ENCODE results near the gene QPCTL.
"Not testable (repeated sequence)": the region's sequence is repeated elsewhere in the genome, so short reads cannot be mapped to it uniquely, and the experiment has no call there.

The QPCTL gene

DNA sequence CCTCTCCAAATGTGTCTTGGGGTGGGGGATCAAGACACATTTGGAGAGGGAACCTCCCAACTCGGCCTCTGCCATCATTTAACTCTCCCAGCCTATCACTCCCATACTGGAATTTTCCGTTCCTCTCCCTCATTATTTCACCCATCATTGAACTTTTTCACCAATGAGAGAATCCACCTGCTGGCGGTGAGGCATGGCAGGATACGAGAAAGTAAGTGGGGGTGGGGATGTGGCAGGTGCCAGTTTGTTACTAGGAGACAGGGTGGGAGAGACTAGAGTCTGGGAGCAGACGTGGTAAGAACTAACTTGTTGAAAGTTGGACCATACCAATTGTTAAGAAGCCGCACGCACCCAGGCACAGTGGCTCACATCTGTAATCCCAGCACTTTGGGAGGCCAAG is 17.5 kb upstream of the QPCTL start:
- DNase-seq (ENCODE audit: extremely low read depth in 1 of 2, low read depth in 1 of 2), result no peak

DNA sequence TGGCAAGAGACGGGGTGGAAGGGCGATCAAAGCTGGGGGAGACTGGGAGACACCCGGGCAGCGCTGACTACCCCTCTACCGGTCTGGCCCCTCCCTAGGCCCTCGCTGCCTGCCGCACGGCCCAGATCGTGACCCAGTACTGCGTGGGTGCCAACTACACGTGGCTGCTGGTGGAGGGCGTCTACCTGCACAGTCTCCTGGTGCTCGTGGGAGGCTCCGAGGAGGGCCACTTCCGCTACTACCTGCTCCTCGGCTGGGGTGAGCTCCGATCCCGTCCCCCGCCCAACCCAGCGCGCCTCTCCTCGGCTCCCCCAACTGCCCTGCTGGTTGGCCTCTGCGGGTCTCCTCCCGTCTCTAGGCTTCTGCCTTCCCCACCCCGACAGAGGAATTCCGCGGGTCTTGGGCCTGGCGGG is 15.6 kb upstream of the QPCTL start:
- DNase-seq (ENCODE audit: extremely low read depth in 1 of 2, low read depth in 1 of 2), result peak in 1 of 2 donors; percentile 25

DNA sequence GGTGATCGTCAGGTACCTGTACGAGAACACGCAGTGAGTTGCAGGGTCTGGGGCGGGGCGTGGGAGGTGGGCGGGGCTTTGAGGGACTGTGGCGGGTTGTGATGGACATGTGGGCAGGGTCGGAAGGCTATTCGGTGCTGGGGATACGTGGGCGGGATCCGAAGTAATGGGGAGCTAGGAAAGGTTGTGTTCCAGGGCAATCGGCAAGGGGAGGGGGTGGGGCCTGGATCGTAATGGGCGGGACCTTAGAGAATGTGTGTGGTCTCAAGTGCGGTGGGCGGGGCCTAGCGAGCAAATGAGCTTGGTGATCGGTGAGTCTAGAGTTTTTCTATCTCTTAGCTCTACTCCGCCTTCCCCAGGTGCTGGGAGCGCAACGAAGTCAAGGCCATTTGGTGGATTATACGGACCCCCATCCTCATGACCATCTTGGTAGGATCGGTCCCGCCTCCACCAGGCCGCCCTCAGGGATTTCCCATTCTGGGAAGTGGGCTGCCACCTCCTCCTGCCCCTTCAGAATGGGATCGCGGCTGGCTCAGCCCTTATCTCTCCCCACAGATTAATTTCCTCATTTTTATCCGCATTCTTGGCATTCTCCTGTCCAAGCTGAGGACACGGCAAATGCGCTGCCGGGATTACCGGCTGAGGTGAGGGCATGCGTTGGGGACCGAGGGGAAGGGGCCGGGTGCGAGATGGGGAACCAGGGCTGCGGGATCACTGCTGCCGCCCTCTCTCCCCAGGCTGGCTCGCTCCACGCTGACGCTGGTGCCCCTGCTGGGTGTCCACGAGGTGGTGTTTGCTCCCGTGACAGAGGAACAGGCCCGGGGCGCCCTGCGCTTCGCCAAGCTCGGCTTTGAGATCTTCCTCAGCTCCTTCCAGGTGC is 14.9 kb upstream of the QPCTL start:
- DNase-seq (ENCODE audit: extremely low read depth in 1 of 2, low read depth in 1 of 2), result peak; percentile 58 to 66

DNA sequence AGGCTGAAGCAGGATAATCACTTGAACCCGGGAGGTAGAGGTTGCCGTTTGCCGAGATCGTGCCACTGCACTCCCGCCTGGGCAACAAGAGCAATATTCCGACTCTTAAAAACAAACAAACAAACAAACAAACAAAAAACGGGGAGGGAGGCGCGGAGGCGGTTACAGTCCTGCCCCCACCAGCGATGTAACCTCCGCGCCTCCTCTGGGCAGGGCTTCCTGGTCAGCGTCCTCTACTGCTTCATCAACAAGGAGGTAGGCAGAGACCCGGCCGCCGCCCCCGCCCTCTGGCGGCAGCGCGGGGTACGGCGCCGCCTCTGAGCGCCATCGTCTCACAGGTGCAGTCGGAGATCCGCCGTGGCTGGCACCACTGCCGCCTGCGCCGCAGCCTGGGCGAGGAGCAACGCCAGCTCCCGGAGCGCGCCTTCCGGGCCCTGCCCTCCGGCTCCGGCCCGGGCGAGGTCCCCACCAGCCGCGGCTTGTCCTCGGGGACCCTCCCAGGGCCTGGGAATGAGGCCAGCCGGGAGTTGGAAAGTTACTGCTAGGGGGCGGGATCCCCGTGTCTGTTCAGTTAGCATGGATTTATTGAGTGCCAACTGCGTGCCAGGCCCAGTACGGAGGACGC is 11.0 kb upstream of the QPCTL start:
- DNase-seq (ENCODE audit: extremely low read depth in 1 of 2, low read depth in 1 of 2), result peak in 1 of 2 donors; percentile 76

DNA sequence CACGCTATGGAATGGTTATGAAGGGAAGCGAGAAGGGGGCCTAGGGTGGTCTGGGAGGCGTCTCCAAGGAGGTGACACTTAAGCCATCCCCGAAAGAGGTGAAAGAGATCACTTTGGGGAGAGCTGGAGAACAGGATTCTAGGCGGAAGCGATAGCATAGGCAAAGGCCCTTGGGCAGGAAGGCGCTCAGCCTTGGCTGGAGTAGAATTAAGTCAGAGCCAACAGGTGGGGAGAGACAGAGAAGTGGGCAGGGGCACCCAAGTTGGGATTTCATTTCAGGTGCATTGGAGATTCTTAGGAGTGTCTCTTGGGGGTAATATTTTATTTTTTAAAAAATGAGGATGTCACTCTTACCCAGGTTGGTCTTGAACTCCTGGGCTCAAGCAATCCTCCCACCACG is 10.3 kb upstream of the QPCTL start:
- DNase-seq (ENCODE audit: extremely low read depth in 1 of 2, low read depth in 1 of 2), result no peak

DNA sequence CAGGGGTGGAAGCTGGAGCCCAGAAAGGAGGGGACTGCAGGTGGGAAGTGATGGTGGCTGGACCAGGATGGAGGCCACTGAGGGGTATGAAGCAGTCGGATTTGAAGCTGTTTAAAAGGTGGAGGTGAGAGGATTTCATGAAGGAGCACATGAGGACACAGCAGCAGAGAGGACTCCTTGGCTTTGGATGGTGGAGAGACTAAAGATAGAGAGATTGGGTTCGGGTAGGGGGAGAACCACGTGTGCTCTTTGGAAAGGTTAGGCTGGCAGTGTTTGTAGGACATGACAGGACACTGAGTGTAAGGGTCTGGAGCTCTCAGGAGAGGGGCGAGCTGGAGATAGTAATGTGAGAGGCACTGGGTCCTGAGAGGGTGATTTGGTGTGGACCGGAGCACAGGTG is 9.6 kb upstream of the QPCTL start:
- DNase-seq (ENCODE audit: extremely low read depth in 1 of 2, low read depth in 1 of 2), result no peak

DNA sequence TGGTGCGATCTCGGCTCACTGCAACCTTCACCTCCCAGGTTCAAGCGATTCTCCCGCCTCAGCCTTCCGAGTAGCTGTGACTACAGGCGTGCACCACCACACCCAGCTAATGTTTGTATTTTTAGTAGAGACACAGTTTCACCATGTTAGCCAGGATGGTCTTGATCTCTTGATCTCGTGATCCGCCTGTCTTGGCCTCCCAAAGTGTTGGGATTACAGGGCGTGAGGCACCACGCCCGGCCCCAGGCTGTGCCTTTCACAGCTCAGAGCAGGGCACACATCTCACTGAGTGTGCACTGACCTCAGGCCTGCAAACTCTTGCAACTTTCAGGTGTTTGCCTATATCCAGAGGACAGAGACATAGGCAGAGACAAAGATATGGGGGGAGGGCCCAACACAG is 7.4 kb upstream of the QPCTL start:
- DNase-seq (ENCODE audit: extremely low read depth in 1 of 2, low read depth in 1 of 2), result not testable (repeated sequence)

DNA sequence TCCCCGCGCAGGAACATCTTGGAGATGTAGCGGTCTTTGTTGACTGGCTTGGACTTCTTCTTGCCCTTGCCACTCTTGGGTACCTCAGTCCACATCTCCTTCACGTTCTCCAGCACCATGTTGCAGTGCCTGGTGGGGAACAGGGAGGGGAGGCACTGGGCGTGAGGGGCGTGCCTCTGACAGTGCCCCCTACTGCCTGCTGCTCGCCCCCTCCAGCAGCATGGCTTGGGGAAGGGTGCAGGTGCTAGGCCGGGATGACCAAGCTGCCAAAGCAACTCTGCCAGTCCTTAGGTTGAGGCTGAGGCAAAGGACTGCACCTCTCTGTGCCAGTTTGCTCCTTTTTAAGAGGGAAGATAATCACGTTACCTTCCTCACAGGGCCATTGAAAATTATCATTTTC is 4.9 kb upstream of the QPCTL start:
- no peak for DNase-seq (ENCODE audit: extremely low read depth in 1 of 2, low read depth in 1 of 2)

DNA sequence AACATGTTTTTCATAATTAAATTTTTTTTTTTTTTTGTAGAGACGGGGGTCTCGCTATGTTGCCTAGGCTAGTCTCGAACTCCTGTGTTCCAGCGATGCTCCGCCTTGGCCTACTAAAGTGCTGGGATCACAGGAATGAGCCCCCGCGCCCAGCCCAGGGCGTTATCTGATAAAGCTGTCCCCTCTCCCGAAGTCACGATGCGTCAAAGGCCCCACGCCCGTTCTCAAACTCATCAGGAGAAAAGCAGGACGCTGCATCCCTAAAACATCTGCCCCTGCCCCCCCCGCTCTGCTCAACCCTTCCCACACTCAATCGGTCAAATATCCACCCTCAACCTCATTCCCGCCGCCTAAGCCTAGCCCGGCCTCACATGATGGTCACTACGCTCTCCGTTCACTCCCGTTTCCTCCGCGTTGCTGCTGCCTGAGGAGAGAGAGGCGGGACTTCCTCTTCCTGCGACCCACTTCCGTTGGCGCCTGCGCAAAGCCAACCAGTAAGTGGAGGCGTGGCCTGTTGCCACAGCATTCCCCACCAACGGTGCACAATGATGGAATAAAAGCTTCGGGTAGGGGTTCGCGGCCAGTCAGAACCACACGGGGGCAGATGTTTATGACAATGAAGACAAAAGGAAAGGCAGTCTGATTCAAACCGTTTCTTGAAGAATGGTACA is 815 bp upstream of the QPCTL start, which contains the start of gene SNRPD2:
SNRPD2 (minus strand) TSS at position 438 of the 671 bp plus-strand sequence; CDS start at position 373, 65 bp downstream.
- DNase-seq (ENCODE audit: extremely low read depth in 1 of 2, low read depth in 1 of 2), result peak; percentile 80 to 87

DNA sequence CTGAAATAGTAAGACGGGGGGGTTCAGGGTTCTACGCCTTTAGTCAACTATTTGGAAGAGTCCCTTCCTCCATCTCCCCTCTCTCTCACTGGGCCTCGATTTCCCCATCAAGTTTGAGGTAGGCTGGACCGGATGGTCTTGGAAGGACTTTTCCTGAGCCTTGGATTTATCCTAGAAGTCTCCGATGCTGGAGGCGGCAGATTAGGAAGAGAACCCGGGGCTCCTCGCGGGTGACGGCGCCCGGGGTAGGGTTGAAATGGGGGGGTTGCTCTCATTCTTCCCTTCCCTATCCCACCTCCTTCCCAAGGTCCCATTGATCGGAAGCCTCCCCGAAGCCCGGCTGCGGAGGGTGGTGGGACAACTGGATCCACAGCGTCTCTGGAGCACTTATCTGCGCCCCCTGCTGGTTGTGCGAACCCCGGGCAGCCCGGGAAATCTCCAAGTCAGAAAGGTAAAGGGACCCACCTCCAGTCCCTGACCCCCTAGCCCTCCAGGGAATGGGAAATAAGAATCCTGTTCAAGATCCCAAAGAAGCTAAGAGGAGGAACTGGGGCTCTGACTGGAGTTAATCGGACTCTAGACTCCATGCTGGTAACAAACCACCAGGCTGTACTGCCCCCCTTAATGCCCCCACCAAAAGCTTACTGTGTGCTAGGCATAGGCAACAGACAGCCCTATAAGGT is 781 bp downstream of the QPCTL start:
- DNase-seq (ENCODE audit: extremely low read depth in 1 of 2, low read depth in 1 of 2), result peak in 1 of 2 donors; percentile 74

DNA sequence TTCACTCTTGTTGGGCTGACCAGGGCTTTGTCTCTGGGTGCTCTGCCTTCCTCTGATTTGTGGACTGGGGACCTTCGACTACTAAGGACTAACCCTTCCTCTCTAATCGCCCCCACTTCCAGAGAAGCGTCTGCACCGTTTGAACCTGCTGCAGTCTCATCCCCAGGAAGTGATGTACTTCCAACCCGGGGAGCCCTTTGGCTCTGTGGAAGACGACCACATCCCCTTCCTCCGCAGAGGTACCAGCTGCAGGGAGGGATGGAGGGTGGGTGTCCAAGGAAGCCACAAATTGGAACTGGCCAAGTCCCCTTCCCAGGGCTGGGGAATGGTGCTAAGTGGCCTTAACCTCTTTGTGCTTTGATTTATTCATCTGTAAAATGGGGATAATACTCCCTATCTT is 9.2 kb downstream of the QPCTL start:
- no peak for DNase-seq (ENCODE audit: extremely low read depth in 1 of 2, low read depth in 1 of 2)

DNA sequence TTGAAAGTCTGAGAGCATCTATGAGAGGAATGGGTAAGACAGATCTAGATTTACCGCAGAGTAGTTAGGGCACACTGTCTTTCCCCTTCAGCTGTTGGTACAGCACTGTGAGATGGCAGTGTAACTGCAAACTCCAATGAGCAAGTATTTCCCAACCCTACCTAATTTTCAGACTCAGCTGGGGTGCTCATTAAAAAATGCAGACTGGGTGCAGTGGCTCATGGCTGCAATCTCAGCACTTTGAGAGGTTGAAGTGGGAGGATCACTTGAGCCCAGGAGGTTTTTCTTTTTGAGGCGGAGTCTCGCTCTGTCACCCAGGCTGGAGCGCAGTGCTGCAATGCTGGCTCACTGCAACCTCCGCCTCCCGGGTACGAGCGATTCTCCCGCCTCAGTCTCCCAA is 12.6 kb downstream of the QPCTL start:
- DNase-seq (ENCODE audit: extremely low read depth in 1 of 2, low read depth in 1 of 2), result no peak

DNA sequence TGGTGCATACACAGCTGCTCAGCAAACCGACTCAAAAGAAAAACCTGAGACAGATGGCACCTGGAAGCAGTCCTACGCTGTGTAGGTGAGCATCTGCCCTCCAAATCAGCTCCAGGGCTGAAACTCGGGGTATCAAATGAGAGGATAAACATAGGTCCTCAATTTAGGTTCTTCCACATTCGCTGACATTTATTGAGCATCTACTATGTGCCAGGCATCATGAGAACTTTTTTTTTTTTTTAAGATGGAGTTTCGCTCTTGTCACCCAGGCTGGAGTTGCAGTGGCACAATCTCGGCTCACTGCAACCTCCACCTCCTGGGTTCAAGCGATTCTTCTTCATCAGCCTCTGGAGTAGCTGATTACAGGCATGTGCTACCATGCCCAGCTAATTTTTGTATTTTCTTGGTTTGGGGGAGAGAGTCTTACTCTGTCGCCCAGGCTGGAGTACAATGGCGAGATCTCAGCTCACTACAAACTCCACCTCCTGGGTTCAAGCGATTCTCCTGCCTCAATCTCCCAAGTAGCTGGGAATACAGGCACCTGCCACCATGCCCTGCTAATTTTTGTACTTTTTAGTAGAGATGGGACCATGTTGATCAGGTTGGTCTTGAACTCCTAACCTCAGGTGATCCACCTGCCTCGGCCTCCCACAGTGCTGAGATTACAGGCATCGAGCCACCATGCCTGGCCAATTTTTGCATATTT is 13.4 kb downstream of the QPCTL start:
- DNase-seq (ENCODE audit: extremely low read depth in 1 of 2, low read depth in 1 of 2), result no peak

DNA sequence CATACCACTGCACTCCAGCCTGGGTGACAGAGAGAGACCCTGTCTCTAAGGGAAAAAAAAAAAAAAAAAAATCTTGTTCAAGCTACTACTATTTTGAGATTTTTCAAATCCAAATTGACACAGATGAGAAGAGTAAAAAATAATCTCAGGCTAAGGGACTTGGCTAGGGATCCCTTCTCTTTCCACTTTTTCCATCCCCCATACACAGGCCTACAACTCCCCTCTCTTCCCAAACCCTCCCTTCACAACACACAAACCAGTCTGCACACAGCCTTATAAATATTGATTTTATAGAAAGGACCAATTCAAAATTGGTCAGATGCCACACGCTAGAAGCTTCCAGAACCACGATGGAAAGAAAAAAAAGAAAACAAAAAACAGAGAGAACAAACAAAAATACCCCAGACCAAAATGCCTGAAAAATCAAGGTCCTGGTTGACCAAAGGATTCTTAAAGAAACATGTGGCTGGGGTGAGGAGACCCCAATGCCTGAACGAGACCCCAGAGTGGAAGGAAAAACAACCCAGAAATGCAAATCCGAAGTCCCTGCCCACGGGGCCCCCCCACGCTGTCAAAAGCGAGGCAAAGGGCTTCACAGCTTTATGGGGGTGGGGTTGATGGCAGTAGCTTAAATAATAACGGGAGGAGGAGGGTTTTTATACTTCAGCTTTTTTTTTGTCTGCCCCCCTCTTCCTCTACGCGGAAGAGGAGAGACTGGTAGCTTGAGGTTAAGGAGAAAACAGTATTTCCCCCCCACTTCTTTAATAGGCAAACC is 18.1 kb downstream of the QPCTL start:
- DNase-seq (ENCODE audit: extremely low read depth in 1 of 2, low read depth in 1 of 2), result no peak

DNA sequence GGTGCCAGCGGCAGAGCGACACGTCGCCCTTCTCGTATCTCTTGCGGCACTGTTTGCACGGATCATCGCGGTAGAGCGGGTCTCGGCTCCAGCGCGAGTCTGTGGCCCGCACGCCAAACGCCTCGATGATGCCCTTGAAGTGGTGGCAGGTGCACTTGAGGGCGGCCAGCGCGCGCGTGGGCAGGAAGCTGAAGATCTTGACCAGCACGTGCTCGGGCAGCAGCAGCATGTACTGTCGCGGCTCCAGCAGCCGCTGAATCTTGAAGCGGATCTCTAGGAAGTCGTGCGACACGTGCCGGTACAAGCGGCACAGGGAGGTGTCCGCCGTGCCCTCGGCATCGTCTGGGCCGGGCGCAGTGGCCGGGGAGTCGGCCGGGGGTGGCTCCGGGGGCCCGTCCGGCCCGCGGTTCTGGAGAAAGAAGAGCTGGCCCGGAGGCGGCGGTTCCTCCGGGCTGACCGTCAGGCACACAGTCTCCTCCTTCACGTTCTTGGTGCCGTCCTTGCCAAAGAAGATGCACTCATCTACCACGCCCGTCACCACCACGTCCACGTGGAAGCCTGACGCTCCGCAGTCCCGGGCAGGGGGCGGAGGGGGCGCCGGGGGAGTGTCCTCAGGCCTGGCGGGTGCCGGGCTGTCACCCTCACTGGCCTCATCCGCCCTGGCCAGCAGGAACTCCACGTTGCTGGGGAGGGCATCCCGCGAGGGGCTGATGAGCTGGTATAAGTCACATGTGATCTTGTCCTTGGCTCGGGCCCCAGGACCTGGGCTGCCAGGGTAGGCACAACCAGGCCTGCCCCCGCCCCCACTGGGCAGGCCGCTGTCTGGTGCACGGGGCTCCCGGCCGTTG is 19.6 kb downstream of the QPCTL start:
- no peak for DNase-seq (ENCODE audit: extremely low read depth in 1 of 2, low read depth in 1 of 2)

DNA sequence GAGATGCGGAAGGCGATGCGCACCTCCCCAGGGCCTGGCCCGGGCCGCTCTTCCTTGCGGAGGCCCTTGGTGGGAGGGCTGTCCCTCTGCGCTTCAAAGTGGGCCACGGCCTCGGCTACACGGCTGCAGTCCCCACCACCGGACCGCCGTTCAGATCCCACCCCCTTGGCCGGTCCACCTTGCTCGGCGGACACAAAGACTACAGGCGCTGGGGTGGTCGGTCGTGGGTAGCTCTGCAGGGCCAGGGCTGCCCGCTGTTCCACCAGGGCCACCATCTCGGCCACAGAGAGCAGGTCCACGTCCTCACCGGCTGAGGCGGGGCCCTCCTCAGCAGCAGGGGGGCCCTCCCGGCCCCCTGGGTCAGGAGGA is 20.2 kb downstream of the QPCTL start:
- DNase-seq (ENCODE audit: extremely low read depth in 1 of 2, low read depth in 1 of 2), result no peak

DNA sequence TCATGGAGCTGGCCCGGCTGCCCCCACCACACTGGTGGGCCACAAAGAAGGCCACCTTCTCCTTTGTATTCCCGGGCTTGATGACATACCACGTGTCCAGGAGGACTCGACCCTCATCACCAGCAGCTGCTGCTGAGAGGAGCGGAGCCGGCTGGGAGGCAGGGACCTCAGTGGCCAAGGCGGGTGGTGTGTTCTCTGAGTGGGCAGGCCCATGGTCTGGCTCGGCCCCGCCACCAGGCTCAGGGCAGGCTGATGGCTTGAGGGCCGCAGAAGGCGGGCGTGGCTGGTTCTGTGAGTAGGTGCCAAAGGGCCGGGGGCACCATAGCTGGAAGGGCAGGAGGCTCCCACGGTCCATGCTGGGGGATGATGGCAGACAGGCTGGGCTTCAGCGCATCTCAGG is 20.7 kb downstream of the QPCTL start:
- DNase-seq (ENCODE audit: extremely low read depth in 1 of 2, low read depth in 1 of 2), result no peak

DNA sequence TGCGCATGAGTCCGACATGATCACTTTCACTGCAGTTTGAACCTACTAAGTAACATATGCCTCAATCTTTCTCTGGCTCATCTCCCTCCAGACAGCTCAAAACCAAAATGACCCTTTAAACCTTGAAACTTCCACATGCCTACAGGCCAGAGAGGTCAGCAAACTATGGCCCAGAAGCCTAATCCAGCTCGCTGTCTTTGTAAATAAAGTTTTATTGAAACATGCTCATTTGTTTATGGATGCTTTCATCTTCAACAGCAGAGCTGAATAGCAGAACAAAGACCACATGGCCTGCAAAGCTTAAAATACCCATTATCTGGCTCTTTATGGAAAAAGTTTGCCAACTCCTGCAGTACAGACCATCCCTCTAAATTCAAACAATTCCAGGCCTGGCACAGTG is 22.7 kb downstream of the QPCTL start:
- no peak for DNase-seq (ENCODE audit: extremely low read depth in 1 of 2, low read depth in 1 of 2)
